Fibroblast of mammary gland (primary cell): ENCODE results near the gene ASGR1.
"Not testable (repeated sequence)": the region's sequence is repeated elsewhere in the genome, so short reads cannot be mapped to it uniquely, and the experiment has no call there.

ENCODE experiments used
- DNase-seq: peaks from one replicate; pipeline ENCODE4 v3.0.0-alpha.2; 2010; ENCODE audit warnings: low read depth
- H3K4me3 ChIP-seq: 2 replicates; pipeline ENCODE4 v1.5.1; 2011; ENCODE audit warnings: low read depth, mild to moderate bottlenecking, low read length, moderate library complexity; ENCODE audit not compliant: control insufficient read depth
- TF ChIP-seq, protein P1 (sequence below): conservative IDR thresholded peaks from 2 replicates; pipeline ENCODE4 v1.5.1; 2011; ENCODE audit warnings: low read depth, low read length, inconsistent platforms; ENCODE audit not compliant: control insufficient read depth, insufficient read depth

The ASGR1 gene

GRCh38 chr17:7128160-7128559 lies 51.0 kb downstream of the ASGR1 start:
- DNase-seq = no peak
- TF ChIP-seq, protein P1, sequence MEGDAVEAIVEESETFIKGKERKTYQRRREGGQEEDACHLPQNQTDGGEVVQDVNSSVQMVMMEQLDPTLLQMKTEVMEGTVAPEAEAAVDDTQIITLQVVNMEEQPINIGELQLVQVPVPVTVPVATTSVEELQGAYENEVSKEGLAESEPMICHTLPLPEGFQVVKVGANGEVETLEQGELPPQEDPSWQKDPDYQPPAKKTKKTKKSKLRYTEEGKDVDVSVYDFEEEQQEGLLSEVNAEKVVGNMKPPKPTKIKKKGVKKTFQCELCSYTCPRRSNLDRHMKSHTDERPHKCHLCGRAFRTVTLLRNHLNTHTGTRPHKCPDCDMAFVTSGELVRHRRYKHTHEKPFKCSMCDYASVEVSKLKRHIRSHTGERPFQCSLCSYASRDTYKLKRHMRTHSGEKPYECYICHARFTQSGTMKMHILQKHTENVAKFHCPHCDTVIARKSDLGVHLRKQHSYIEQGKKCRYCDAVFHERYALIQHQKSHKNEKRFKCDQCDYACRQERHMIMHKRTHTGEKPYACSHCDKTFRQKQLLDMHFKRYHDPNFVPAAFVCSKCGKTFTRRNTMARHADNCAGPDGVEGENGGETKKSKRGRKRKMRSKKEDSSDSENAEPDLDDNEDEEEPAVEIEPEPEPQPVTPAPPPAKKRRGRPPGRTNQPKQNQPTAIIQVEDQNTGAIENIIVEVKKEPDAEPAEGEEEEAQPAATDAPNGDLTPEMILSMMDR = no peak
- no peak overlapping the region for H3K4me3 ChIP-seq

GRCh38 chr17:7127501-7127900 lies 51.7 kb downstream of the ASGR1 start:
- not testable (repeated sequence) for H3K4me3 ChIP-seq, DNase-seq

DNA sequence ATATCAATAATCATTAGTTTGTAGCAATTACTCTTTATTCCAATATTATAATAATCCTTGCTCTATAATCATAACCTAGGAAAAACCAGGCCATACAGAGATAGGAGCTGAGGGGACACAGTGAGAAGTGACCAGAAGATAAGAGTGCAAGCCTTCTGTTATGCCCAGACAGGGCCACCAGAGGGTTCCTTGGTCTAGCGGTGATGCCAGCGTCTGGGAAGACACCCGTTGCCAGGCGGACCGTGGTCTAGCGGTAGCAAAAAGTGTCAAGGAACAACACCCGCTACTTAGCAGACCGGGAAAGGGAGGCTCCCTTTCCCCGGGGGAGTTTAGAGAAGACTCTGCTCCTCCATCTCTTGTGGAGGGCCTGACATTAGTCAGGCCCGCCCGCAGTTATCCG lies 52.8 kb downstream of the ASGR1 start:
- DNase-seq, H3K4me3 ChIP-seq: not testable (repeated sequence)

DNA sequence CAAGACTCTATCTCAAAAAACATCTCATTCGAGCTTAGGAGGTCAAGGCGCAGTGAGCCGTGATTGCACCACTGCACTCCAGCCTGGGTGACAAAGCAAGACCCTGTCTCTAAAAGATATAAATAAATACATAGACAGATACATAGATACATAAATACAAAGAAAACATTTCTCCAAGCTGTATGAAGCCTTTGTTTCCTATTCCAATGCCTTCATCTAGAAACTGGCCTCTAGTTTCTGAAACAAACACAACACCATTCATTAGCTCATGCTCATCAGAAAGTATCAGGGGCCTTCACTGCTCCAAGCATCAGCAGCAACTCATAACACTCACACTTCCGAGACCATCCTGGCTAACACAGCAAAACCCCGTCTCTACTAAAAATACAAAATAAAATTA lies 54.2 kb downstream of the ASGR1 start:
- TF ChIP-seq, protein P1 = no peak
- H3K4me3 ChIP-seq = no peak overlapping the region
- no peak for DNase-seq

GRCh38 chr17:7123844-7124243 lies 55.3 kb downstream of the ASGR1 start:
- TF ChIP-seq, protein P1 = no peak
- no peak for DNase-seq
- H3K4me3 ChIP-seq = no peak overlapping the region
